ENCODE data around the gene EPGN.

- TF ChIP-seq CTCF (IDR thresholded peaks at IDR 0.05) = no peak
- no peak for TF ChIP-seq POLR2A (IDR thresholded peaks at IDR 0.05)
- no peak for TF ChIP-seq EP300 (IDR thresholded peaks at IDR 0.05)
Observed at GRCh38 chr4:74361671-74362070, 53.4 kb downstream of the EPGN start.
